Gastrocnemius medialis (tissue), 4 donors: ENCODE data around the gene PPM1D. TPM values are rescaled to one million over a fixed set of nuclear protein-coding genes. Genes with fewer than 3 reads are reported as not detected.

ENCODE experiments used
- ATAC-seq, 2 donors: fragments of 150-250 bp; one replicate each; pipeline ENCODE4 v1.9.1; 2016
- DNase-seq, 2 donors: peaks; one replicate each; pipeline ENCODE4 v3.0.0-alpha.2; 2019
- H3K27ac ChIP-seq, 4 donors: fragments of 200-600 bp; sonication (generic); 1 replicate in 1 of 4; 2 replicates in 3 of 4; pipeline ENCODE4 v1.5.1; 2016 to 2018; ENCODE audit warnings: mild to moderate bottlenecking in 2 of 4, moderate library complexity in 1 of 4
- H3K27me3 ChIP-seq, 3 donors: fragments of 200-600 bp; sonication (generic) in 2 of 3; 1 replicate in 1 of 3; 2 replicates in 2 of 3; pipeline versions ENCODE4 v1.5.1 to v1.6.0; 2016 to 2019; ENCODE audit warnings: mild to moderate bottlenecking in 1 of 3, moderate library complexity in 1 of 3
- H3K36me3 ChIP-seq, 2 donors: fragments of 200-600 bp; sonication (generic) in 1 of 2; one replicate each; pipeline ENCODE4 v1.5.1; 2017 to 2018
- H3K4me1 ChIP-seq, 2 donors: fragments of 200-600 bp; sonication (generic) in 1 of 2; one replicate each; pipeline ENCODE4 v1.5.1; 2016 to 2017; ENCODE audit warnings: mild to moderate bottlenecking in 2 of 2
- H3K4me3 ChIP-seq, 4 donors: fragments of 200-600 bp; sonication (generic) in 3 of 4; 1 replicate in 1 of 4; 2 replicates in 3 of 4; pipeline ENCODE4 v1.5.1; 2016 to 2019; ENCODE audit warnings: mild to moderate bottlenecking in 2 of 4
- H3K9me3 ChIP-seq, 3 donors: fragments of 200-600 bp; sonication (generic) in 2 of 3; 1 replicate in 1 of 3; 2 replicates in 2 of 3; pipeline ENCODE4 v1.5.1; 2016 to 2019
- CTCF ChIP-seq, 5 experiments: fragments of 450-650 bp in 3 of 5; fragments of 200-600 bp in 2 of 5; sonication (generic) in 2 of 5; IDR thresholded peaks in 4 of 5; conservative IDR thresholded peaks in 1 of 5; 1 replicate in 4 of 5; 2 replicates in 1 of 5; pipeline ENCODE4 v1.5.1; 2016 to 2019; ENCODE audit warnings: antibody characterized with exemption in 5 of 5, mild to moderate bottlenecking in 3 of 5, moderate library complexity in 3 of 5
- POLR2A ChIP-seq, 2 donors: fragments of 450-650 bp; IDR thresholded peaks; one replicate each; pipeline ENCODE4 v1.6.1; 2017; ENCODE audit warnings: antibody characterized with exemption in 2 of 2, mild to moderate bottlenecking in 2 of 2, moderate library complexity in 2 of 2
- in situ Hi-C, 4 donors: fragments of 200-750 bp; cut with MboI; loops; one replicate each; pipeline versions ENCODE4 v1.15.0 to v1.8.0; 2017; ENCODE audit warnings: low sequenced_read_pairs in 4 of 4
- intact Hi-C: fragments of 100-400 bp; cut with DNase I; formaldehyde crosslinking; loops from one replicate; pipeline ENCODE4 v1.15.1; 2023; ENCODE audit warnings: low total_unique reads
- total RNA-seq, 4 donors: library from RNA; depleted of rRNA; stranded (reverse); fragments of >200 nt; gene quantifications; one replicate each; pipeline versions ENCODE4 v1.1.0 to v1.2.3, GENCODE V29; 2016

The PPM1D gene
- total RNA-seq, 4 donors from 2014 or later, result 4.6 to 11.4 (median 9.2) TPM

DNA sequence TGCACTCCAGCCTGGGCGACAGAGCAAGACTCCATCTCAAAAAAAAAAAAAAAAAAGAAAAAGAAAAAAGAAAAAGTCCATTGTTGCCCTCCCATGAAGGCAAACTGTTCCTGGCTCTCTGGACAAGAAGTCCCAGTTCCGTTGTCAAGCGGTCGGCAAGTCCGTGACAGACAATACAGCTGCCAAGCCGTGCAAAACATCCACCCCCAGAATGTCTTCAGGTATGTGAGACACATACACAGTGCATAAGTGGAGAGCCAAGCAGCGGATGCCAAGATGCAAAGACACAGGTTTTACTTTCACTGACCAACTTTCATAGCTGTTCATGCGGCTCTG, 40.4 kb upstream of the PPM1D start:
- in situ Hi-C loops, result no loop called here
- Histone ChIP-seq H3K9me3 (no peaks in the 10 kb centered on the region), H3K4me3 (no peak overlapping the region), H3K4me1 (no peaks in the 10 kb centered on the region), H3K27ac (no peak overlapping the region), H3K27me3 (no peaks in the 10 kb centered on the region), H3K36me3 (no peaks in the 10 kb centered on the region)
- TF ChIP-seq CTCF (IDR thresholded peaks at IDR 0.05 in 4 of 5, conservative IDR thresholded peaks at IDR 0.05 in 1 of 5) (no peak), POLR2A (IDR thresholded peaks at IDR 0.05) (no peak)
- ATAC-seq (no peak), DNase-seq (no peak)
- intact Hi-C loops, result no loop called here

GRCh38 chr17:60559995-60560859, 39.8 kb upstream of the PPM1D start:
- H3K4me1 ChIP-seq, result no peaks in the 10 kb centered on the region
- TF ChIP-seq POLR2A (IDR thresholded peaks at IDR 0.05), result no peak
- no peak for TF ChIP-seq CTCF (IDR thresholded peaks at IDR 0.05 in 4 of 5, conservative IDR thresholded peaks at IDR 0.05 in 1 of 5)
- no peaks in the 10 kb centered on the region for H3K36me3 ChIP-seq
- no peak overlapping the region for H3K27ac ChIP-seq
- in situ Hi-C loops, result no loop called here
- ATAC-seq, result no peak
- intact Hi-C loops, result no loop called here
- H3K9me3 ChIP-seq, result no peaks in the 10 kb centered on the region
- no peaks in the 10 kb centered on the region for H3K27me3 ChIP-seq
- no peak for DNase-seq
- H3K4me3 ChIP-seq, result no peak overlapping the region

- Histone ChIP-seq H3K4me3 (no peak overlapping the region), H3K27me3 (no peaks in the 10 kb centered on the region), H3K9me3 (no peaks in the 10 kb centered on the region), H3K27ac (no peak overlapping the region), H3K36me3 (no peaks in the 10 kb centered on the region), H3K4me1 (no peaks in the 10 kb centered on the region)
- TF ChIP-seq CTCF (IDR thresholded peaks at IDR 0.05 in 4 of 5, conservative IDR thresholded peaks at IDR 0.05 in 1 of 5), result no peak
- TF ChIP-seq POLR2A (IDR thresholded peaks at IDR 0.05), result no peak
- ATAC-seq (no peak), DNase-seq (no peak)
- intact Hi-C loops (no loop called here), in situ Hi-C loops (no loop called here)
Observed at GRCh38 chr17:60560860-60561257, 39.1 kb upstream of the PPM1D start.

- ATAC-seq, result no peak
- H3K36me3 ChIP-seq, result no peaks in the 10 kb centered on the region
- no peaks in the 10 kb centered on the region for H3K9me3 ChIP-seq
- intact Hi-C loops, result no loop called here
- no peak for DNase-seq
- no peak for TF ChIP-seq POLR2A (IDR thresholded peaks at IDR 0.05)
- no peak for TF ChIP-seq CTCF (IDR thresholded peaks at IDR 0.05 in 4 of 5, conservative IDR thresholded peaks at IDR 0.05 in 1 of 5)
- in situ Hi-C loops, result no loop called here
- H3K27me3 ChIP-seq, result no peaks in the 10 kb centered on the region
- H3K4me1 ChIP-seq, result no peaks in the 10 kb centered on the region
- no peak overlapping the region for H3K27ac ChIP-seq
- no peak overlapping the region for H3K4me3 ChIP-seq
Observed at GRCh38 chr17:60562421-60562820, 37.6 kb upstream of the PPM1D start.

DNA sequence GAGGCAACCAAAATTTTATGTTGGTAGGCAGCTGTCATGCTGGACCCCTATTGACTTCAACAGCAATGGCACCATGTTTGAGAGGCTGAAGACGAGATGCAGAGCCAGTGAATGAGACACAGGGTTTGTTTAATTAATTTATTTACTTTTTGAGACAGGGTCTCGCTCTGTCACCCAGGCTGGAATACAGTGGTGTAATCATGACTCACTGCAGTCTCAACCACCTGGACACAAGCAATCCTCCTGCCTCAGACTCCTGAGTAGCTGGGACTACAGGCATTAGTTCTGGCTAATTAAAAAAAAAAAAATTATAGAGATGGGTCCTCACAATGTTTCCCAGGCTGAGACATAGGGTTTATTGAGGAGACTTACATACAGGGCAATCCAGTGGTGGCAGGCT, 36.2 kb upstream of the PPM1D start:
- ATAC-seq, result no peak
- TF ChIP-seq POLR2A (IDR thresholded peaks at IDR 0.05) (no peak), CTCF (IDR thresholded peaks at IDR 0.05 in 4 of 5, conservative IDR thresholded peaks at IDR 0.05 in 1 of 5) (no peak)
- Histone ChIP-seq H3K4me3 (no peak overlapping the region), H3K27ac (no peak overlapping the region), H3K9me3 (no peaks in the 10 kb centered on the region), H3K27me3 (no peaks in the 10 kb centered on the region), H3K4me1 (no peaks in the 10 kb centered on the region), H3K36me3 (no peaks in the 10 kb centered on the region)
- in situ Hi-C loops (no loop called here), intact Hi-C loops (no loop called here)
- no peak for DNase-seq
